Measurements from ENCODE around the gene CHAD. TPM values are rescaled to one million over a fixed set of nuclear protein-coding genes. Genes with fewer than 3 reads are reported as not detected.

The CHAD gene
- total RNA-seq, 1 experiment from 2014 or later, result not detected

- no peak for TF ChIP-seq REST (IDR thresholded peaks at IDR 0.05; ENCODE audit: insufficient read depth in 1 of 2, low read depth in 2 of 2, low read length in 1 of 2)
- ATAC-seq, result no peak
- Histone ChIP-seq H3K4me1 (ENCODE audit: control insufficient read depth, insufficient read depth, low read length) (peaks cover 30% of the 10 kb centered on the region), H3K27me3 (ENCODE audit: control insufficient read depth, insufficient read depth, low read length) (no peaks in the 10 kb centered on the region), H3K9me3 (ENCODE audit: control insufficient read depth, insufficient read depth, low read depth, low read length) (no peaks in the 10 kb centered on the region), H3K4me3 (ENCODE audit: low read depth in 2 of 2, low read length in 2 of 2) (no peak overlapping the region), H3K27ac (ENCODE audit: low read length) (no peak overlapping the region; the same call in 1 of the 2 replicates), H3K36me3 (ENCODE audit: control insufficient read depth, insufficient read depth, low read length) (no peaks in the 10 kb centered on the region)
- no TSS peak for BruUV-seq (replicated peaks)
- ChIA-PET CTCF (no interaction called here), POLR2A (no interaction called here)
- in situ Hi-C loops (cut with HindIII; ENCODE audit: low pct_unique_long_range_greater_than_20kb, low sequenced_read_pairs) (no loop called here), intact Hi-C loops (cut with micrococcal nuclease; ENCODE audit: unreplicated experiment) (loop anchor here (5.0 kb wide), 3 partner anchors 50 to 210 kb away; partner anchors contain the start of genes ABCC3 and EPN3)
- no peak for DNase-seq (ENCODE audit: low read depth, low spot score)
Observed at GRCh38 chr17:50482110-50482509, 13.4 kb upstream of the CHAD start.

- POLR2A ChIA-PET, result no interaction called here
- Histone ChIP-seq H3K4me3 (ENCODE audit: low read depth in 2 of 2, low read length in 2 of 2) (no peak overlapping the region), H3K9me3 (ENCODE audit: control insufficient read depth, insufficient read depth, low read depth, low read length) (no peaks in the 10 kb centered on the region), H3K36me3 (ENCODE audit: control insufficient read depth, insufficient read depth, low read length) (no peaks in the 10 kb centered on the region), H3K27ac (ENCODE audit: low read length) (no peak overlapping the region), H3K4me1 (ENCODE audit: control insufficient read depth, insufficient read depth, low read length) (peaks cover 30% of the 10 kb centered on the region), H3K27me3 (ENCODE audit: control insufficient read depth, insufficient read depth, low read length) (no peaks in the 10 kb centered on the region)
- intact Hi-C loops (cut with micrococcal nuclease; ENCODE audit: unreplicated experiment) (loop anchor here (5.0 kb wide), 3 partner anchors 51 to 211 kb away; partner anchors contain the start of genes ABCC3 and EPN3), in situ Hi-C loops (cut with HindIII; ENCODE audit: low pct_unique_long_range_greater_than_20kb, low sequenced_read_pairs) (no loop called here)
- BruUV-seq (replicated peaks), result no TSS peak
- DNase-seq (ENCODE audit: low read depth, low spot score), result no peak
- CTCF ChIA-PET, result no interaction called here
- TF ChIP-seq POLR2AphosphoS5 (IDR thresholded peaks at IDR 0.05; ENCODE audit: low read depth, low read length), result no peak
- TF ChIP-seq, protein P1, sequence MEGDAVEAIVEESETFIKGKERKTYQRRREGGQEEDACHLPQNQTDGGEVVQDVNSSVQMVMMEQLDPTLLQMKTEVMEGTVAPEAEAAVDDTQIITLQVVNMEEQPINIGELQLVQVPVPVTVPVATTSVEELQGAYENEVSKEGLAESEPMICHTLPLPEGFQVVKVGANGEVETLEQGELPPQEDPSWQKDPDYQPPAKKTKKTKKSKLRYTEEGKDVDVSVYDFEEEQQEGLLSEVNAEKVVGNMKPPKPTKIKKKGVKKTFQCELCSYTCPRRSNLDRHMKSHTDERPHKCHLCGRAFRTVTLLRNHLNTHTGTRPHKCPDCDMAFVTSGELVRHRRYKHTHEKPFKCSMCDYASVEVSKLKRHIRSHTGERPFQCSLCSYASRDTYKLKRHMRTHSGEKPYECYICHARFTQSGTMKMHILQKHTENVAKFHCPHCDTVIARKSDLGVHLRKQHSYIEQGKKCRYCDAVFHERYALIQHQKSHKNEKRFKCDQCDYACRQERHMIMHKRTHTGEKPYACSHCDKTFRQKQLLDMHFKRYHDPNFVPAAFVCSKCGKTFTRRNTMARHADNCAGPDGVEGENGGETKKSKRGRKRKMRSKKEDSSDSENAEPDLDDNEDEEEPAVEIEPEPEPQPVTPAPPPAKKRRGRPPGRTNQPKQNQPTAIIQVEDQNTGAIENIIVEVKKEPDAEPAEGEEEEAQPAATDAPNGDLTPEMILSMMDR (IDR thresholded peaks at IDR 0.05), result no peak
- no peak for TF ChIP-seq REST (IDR thresholded peaks at IDR 0.05; ENCODE audit: insufficient read depth in 1 of 2, low read depth in 2 of 2, low read length in 1 of 2)
- TF ChIP-seq TCF7L2 (IDR thresholded peaks at IDR 0.05; ENCODE audit: low read depth, low read length), result no peak
- TF ChIP-seq SIN3A (IDR thresholded peaks at IDR 0.05; ENCODE audit: borderline replicate concordance, insufficient read depth, low read depth, low read length), result no peak
- ATAC-seq, result no peak
Observed at GRCh38 chr17:50481648-50482047, 13.0 kb upstream of the CHAD start.

All from Panc1 (cell line).